ENCODE results near the gene ATP5F1B.
"Not testable (repeated sequence)": the region's sequence is repeated elsewhere in the genome, so short reads cannot be mapped to it uniquely, and the experiment has no call there.

Gene ATP5F1B

DNA sequence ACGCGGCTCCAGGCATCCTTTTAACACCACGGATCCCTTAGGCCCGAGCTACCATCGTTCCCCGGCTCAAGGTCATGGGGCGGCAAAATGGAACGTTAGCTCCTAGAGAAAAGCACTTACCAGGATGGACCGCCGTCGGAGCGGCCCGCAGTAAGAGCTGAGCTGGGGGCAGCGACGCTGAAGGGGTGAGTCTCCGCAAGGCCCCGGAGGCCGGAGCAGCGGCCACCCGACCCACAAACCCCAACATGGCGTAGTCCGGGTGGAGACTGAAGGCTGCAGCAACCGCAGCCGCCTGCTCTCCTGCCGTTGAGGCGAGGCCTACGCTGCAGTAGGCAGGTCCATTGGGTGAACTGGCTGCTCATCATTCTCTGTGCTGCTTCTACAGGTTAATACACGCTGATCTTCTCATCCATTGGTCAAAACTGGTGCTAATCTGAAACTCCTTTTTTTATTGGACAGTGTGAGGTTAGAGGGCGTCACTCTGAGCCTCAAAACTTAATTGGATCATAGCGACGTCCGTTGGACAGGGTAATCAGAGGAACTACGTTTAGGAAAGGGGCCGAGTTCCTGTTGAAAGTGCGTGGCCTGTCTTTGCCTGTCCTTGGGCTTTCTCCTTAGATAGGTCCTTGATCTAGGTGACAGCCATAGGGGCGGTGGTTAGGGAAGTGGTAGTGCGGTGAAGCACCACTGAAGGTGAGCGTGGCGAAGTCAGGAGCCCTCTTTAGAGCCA, at the start of gene ATP5F1B:
TSS of gene ATP5F1B (minus strand) at position 268 of the 730 bp plus-strand sequence. CDS start at position 247, 21 bp downstream.
- peak; percentile 99 for DNase-seq

DNA sequence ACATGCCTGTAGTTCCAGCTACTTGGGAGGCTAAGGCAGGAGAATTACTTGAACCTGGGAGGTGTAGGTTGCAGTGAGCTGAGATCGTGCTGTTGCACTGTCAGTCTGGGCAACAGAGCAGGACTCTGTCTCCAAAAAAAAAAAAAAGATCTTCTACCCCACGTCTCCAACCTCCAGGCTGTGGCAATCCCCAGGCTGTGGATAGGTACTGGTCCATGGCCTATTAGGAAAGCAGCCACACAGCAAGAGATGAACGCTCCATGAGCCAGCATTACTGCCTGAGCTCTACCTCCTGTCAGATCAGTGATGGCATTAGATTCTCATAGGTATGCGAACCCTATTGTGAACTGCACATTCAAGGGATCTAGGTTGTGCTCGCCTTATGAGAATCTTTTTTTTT, 48.4 kb upstream of the ATP5F1B start:
- DNase-seq: no peak

DNA sequence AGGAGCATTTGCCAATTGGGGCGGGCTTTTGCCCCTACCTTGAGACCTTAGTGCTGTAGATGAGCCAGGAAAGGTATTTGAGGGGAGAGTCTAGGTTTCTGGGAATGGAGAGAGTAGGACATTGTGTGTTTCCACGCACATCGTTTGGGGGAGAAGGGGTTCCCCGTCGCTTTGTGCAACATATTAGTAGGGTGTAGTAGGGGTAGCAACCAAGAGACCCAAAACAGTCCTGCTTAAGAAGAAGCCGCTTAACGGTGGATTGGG, 43.0 kb upstream of the ATP5F1B start:
- no peak for DNase-seq

DNA sequence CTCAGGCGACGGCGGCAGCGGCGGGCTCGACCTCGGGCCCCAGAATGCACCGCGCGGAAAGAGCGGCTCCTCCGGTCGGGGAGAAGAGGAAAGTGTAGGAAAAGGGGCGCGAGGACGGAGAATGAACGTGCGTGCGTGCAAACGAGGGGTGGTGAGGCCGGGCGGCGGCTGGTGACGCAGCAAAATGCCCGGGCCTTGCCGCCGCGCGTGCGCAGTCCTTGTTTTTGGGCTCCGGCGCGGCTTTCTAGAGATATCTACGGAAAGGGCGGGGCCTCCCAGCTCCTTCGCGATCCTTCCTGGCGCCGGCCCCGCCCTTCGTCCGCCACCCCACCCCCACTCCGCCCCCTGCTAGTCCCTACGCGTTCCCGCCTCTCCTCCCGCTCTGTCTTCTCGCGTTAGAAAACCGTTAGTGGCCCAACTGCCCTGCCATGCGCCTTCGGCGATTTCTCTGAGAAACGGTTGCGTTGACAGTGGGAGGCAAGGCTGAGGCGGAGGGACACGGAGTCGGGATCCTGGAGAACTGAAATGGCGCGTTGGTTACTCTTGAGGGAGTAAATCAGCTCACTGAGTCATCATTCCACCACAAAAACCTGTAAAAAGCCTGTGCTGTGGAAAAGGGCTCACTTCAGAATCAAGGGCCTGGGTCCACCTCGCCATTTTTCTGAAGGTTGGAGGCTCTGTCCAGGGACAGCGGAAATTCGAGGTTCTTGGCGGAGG, 42.5 kb upstream of the ATP5F1B start, which contains the start of gene PTGES3:
TSS of gene PTGES3 (minus strand) at position 156 of the 717 bp plus-strand sequence. CDS start 285 bp downstream, outside the sequence.
- DNase-seq: peak; percentile 98

DNA sequence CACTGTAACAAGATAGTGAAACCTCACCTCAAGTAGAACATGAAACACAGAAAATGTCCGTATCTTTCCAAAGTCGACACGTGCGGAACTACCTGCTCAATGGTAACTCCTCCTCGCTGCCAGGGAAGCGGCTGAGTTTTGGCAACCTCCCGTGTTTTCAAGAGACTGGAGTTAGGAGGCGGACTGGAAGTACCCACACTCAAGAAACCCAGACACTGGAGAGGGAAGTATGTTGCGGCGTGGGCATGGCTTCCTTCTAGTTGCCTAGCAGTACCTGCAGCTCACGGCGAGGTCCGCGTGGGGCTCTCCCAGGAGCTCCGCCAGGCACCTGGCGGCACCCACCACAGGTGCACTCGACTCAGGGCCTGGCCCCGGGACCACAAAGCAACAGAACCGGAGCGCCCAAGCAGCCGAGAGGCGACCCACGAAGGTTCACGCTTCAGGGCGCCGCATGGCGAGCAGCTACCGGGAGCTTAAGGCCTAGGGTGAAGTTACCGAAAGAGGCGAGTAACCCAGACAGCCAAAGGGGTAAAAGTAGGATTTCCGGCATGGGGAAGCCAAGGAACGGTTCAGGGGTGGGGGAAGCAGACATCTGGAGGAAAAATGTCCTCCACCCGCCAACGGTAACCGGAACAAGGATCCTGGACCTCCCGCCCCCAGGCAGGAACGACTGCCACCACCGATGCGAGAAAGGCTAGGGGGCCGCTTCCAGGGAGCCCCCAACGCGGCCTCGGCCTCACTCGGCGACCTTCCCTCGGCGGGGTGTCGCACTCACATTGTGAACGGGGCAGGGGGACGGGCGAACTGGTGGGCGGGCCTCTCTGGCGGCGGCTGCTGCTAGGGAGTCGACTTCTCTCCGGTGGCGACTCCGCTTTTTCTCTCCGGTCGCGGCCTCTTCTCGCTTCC, 41.7 kb upstream of the ATP5F1B start:
- DNase-seq: peak; percentile 66

DNA sequence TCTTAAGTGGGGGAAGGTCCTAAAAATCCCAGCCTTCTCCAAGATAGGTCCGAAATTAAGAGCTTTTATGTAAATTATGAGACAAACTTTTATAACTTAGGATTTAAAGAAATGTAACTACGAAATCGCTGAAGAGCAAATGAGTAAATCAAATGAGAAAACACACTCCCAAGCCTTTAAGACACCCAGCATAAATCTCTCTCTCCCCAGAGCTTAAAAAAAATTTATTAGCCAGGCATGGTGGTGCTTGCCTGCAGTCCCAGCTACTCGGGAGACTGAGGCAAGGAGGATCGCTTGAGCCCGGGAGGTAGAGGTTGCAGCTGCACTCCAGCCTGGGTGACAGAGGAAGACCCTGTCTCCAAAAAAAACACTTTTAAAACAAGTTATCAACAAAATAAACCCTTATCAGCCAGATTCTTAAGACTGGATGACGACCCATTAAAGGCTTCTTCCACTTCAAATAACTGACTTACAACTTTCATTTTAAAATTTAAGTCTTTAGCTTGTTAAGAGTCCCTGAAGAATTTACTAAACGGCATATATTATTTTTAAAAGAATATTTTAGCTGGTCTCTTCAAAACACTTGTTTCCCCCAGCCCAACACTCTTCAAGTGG, 39.1 kb upstream of the ATP5F1B start:
- no peak for DNase-seq

DNA sequence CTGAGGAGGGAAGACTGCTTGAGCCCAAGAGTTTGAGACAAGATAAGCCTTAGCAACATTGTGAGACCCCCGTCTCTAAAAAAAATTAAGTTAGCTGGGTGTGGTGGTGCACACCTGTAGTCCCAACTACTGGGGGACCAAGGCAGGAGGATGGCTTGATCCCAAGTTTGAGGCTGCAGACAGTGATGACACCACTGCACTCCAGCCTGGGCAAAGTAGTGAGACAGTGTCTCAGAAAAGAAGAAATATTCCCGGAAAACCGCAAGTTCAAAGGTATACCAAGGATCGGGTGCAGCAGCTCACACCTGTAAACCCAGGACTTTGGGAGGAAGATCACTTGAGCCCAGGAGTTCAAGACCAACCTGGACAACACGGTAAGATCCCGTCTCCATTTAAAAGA, 36.5 kb upstream of the ATP5F1B start:
- DNase-seq: no peak

DNA sequence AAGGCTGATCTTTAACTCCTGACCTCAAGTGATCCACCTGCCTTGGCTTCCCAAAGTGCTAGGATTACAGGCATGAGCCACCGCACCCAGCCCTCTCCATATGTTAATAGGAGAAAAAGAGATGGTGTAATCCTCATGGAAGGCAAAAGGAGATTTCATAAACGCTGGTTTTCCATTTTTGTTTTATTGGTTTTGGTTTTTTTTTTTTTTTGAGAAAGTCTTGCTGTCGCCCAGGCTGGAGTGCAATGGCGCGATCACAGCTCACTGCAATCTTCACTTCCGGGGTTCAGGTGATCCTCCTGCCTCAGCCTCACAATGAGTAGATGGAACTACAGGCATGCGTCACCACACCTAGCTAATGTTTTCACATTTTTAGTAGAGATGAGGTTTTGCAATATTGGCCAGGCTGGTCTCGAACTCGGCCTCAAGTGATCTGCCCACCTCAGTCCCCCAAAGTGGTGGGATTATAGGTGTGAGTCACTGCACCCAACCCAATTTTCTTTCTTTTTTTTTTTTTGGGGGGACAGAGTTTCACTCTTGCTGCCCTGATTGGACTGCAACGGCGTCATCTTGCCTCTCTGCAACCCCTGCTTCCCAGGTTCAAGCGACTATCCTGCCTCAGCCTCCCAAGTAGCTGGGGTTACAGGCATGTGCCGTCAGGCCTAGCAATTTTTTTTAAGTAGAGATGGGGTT, 34.2 kb upstream of the ATP5F1B start:
- DNase-seq: no peak

DNA sequence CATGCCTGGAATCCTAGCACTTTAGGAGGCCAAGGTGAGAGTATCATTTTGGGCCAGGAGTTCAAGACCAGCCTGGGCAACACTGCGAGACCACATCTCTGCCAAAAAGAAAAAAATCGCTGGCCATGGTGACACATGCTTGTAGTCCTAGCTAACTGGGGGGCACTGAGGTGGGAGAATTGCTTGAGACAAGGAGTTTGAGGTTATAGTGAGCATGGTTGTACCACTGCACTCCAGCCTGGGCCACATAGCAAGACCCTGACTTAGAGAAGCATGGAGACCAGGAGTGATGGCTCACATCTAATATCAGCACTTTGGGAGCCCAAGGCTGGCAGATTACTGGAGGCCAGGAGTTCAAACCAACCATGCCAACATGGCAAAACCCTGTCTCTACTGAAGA, 33.1 kb upstream of the ATP5F1B start:
- no peak for DNase-seq

DNA sequence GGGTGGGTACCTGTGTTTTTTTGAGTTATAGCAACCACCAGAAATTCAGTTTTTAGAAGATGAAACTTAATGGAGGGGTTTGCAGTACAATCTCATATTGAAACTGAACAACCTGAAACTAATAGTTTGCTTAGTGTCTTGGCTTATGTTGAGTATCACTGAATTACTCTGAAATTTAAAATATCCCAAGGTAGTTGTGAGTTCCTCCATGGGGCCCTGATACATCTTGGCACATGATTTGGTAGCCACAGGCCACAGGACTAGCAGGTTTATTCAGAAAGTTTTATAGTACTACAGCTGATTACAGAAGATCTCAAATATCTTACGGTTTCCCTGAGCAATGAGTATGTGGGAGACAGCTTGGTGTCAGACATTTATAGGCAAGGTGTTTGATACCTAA, 31.9 kb upstream of the ATP5F1B start:
- no peak for DNase-seq

DNA sequence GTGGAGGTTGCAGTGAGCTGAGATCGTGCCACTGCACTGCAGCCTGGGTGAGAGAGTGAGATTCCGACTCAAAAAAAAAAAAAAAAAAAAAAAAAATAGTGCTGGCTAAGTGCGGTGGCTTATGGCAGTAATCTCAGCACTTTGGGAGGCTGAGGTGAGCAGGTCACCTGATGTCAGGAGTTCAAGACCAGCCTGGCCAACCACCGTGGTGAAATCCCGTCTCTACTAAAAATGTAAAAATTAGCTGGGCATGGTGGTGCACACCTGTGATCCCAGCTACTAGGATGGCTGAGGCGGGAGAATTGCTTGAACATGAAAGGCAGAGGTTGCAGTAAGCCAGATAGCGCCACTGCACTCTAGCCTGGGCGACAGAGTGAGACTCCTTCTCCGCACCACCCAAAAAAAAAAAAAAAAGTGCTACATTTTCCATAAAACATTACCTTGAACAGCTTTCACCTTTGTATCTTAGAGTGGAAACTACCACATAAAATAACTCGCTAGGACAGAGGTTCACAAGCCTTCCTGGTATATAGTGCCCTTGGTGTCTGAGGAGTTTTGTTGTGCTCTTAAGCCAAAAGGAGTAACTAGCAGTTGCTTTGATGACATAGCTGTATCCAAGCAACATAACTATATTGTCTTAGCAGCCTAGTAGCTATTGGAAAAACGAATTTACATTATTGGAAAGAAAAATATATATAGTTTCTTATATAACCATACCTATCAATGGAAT, 31.2 kb upstream of the ATP5F1B start:
- DNase-seq: no peak

DNA sequence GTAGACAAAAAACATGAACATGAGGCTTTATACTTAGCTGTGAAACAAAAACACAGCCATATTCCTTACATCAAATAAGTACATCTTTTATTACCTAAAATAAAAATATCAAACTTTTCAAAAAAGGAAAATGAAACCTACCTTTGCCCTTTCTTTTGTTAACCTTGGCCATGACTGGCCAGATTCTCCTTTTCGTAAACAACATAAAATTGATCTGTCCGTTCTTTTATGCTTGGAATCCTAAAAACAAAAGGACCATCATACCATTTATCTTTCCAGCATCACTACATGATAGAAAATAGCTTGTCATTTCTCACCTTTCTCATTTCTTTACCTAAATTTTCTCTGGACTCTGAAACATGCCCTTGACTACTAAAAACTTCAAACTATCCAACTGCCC, 25.8 kb upstream of the ATP5F1B start:
- DNase-seq: no peak

DNA sequence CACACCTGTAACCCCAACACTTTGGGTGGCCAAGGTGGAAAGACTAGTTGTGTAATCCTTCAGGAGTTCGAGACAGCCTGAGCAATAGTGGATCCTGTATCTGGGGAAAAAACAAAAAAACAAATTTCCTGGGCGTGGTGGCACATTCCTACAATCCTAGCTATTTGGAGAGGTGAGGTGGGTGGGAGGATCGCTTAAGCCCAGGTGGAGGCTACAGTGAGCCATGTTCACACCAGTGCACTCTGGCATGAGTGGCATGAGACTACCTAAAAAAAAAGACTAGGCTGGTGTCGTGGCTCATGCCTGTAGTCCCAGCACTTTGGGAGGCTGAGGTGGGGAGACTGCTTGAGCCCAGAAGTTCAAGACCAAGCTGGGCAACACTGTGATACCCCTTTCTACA, 25.1 kb upstream of the ATP5F1B start:
- no peak for DNase-seq

DNA sequence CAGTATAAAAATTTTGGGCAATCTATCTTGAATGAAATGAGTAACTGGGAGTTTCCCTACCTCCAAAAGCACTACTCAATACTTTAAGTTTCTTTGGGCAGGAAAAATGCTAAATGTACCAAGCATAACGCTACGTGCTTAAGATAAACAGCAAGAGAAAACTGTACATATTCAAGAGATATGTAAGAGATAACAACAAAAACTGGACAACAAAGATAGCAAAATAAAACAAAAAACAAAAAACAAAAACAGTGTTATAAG, 22.3 kb upstream of the ATP5F1B start:
- no peak for DNase-seq

DNA sequence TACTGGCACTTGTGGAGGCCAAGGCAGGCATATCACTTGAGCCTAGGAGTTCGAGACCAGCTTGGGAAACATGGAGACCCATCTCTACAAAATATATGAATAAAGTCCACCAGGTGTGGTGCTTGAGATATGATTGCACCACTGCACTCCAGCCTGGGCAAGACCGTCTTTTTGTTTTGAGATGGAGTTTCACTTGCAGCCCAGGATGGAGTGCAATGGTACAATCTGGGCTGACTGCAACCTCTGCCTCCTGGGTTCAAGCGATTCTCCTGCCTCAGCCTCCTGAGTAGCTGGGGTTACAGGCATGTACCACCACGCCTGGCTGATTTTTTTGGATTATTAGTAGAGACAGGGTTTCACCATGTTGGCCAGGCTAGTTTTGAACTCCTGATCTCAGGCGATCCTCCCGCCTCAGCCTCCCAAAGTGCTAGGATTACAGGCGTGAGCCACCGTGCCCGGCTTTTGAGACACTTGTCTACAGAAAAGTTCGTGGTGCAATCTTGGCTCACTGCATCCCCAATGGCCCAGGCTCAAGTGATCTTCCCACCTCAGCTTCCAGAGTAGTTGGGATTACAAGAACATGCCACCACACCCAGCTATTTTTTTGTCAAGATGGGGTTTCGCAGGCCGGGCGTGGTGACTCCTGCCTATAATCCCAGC, 16.3 kb upstream of the ATP5F1B start:
- DNase-seq: no peak

DNA sequence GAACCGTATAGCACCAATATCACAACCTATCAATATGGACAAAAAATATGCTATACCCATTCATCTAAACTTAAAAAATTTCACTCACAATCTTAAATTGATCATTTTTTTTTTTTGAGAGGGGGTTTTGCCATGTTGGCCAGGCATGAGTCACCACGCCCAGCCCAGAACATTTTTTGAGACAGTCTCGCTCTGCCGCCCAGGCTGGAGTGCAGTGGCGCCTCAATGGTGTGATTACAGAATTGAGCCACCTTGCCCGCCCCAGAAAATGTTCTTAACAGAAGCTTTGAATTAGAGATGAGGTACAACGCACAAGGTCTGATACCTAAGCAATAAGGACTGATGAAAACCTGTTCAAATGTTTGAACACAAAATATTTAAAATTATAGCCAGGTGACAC, 15.8 kb upstream of the ATP5F1B start:
- no peak for DNase-seq

DNA sequence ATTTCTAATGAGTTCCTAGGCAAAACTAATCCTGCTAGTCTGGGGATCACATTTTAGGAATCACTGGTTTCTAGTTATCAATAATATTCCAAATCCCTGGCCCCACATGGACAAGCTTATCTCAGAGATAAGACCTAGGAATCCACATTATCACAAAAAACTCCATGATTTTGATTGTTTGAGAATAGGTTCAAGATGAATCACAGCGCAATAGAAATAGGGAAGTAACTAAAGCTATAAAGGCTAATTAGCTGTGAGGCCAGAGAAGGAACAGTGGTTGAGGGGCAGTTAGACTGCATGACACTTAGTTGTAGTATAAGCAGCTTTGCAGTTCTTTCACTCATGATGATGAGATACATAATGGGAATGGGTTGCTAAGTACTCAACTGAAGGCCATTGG, 13.1 kb upstream of the ATP5F1B start:
- DNase-seq: no peak

DNA sequence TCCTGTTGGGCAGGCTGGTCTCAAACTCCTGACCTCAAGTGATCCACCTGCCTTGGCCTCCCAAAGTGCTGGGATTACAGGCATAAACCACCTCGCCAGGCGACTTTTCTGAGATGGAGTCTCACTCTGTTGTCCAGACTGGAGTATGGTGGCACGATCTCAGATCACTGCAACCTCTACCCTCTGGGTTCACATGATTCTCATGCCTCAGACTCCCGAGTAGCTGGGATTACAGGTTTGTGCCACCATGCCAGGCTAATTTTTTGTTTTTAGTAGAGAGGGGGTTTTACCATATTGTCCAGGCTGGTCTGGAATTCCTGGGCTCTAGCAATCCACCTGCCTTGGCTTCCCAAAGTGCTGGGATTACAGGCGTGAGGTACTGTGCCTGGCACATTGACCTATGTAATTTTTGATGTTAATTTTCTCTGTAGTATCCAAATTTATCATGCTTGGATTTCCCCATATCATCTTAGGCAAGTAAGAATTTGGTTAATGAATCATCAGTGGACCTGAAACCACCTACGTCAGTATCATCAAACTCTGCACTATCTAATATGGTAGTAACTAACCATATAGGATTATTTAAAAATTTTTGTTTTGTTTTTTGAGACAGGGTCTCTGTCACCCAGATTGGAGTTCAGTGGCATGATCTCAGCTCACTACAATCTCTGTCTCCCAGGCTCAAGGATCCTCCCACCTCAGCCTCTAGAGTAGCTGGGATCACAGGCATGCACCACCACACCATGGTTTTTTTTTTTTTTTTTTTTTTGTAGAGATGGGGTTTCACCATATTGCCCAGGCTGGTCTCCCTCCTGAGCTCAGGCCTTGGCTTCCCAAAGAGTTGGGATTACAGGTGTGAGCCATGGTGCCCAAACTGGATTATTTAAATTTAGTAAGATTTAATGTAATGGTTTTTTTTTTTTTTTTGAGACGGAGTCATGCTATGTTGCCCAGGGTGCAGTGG, 11.9 kb upstream of the ATP5F1B start:
- no peak for DNase-seq

DNA sequence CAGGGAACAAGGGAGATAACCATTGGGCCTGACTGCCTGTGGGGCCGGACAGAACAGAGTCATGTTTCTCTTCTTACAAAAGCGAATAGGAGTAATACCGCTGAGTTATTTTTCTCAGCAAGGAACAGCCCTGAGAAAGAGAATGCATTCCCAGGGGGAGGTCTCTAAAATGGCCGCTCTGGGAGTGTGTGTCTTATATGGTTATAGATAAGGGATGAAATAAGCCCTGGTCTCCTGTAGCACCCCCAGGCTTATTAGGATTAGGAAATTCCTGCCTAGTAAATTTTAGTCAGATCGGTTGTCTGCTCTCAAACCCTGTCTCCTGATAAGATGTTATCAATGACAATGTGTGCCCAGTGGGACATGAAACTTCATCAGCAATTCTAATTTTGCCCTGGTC, 8.0 kb upstream of the ATP5F1B start:
- not testable (repeated sequence) for DNase-seq

DNA sequence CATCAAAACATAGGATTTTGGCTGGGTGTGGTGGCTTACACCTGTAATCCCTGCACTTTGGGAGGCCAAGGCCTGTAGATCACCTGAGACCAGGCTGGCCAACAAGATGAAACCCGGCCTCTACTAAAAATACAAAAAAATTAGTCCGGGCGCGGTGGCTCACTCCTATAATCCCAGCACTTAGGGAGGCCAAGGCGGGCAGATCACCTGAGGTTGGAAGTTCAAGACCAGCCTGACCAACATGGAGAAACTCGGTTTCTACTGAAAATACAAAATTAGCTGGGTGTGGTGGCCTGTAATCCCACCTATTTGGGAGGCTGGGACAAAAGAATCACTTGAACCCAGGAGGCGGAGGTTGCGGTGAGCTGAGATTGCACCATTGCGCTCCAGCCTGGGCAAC, 2.2 kb upstream of the ATP5F1B start:
- not testable (repeated sequence) for DNase-seq

Data from NCI-H2029 (cell line).